Activated CD8-positive, alpha-beta memory T cell treated with anti-CD3 and anti-CD28 coated beads, Interleukin-2, amount 50 U/mL, for 24 hours (primary cell): ENCODE results near the gene APLNR.

ENCODE experiments used
- DNase-seq: peaks from one replicate; pipeline ENCODE4 v3.0.0-alpha.2; 2020; ENCODE audit errors: extremely low read depth

Gene APLNR

DNA sequence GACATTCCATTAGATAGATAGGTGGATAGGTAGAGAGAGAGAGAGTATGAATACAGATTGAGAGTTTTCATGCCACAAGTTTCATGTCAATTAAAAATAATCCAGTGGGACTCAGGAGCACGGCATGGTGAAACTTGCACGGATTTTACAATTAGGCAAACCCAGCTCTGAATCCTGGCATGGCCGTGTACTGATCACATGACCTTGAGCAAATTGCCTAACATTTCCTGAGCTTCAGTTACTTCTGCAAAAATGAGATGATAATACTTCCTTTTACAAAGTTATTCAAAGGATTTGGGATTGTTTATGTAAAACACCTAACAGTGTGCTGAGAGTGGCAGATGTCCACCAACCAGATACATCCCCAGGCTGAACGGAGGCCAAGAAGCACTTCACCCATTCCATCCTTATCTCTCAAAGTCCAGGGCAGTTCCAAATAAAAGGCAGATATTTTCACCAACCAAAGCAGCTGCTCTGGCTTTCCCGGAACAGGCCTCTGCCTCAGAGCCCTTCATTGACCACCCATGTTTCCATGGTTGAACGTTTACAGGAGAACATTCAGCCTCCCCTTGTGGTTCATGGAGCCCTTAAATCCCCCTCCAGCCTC is 17.9 kb downstream of the APLNR start:
- DNase-seq: no peak

DNA sequence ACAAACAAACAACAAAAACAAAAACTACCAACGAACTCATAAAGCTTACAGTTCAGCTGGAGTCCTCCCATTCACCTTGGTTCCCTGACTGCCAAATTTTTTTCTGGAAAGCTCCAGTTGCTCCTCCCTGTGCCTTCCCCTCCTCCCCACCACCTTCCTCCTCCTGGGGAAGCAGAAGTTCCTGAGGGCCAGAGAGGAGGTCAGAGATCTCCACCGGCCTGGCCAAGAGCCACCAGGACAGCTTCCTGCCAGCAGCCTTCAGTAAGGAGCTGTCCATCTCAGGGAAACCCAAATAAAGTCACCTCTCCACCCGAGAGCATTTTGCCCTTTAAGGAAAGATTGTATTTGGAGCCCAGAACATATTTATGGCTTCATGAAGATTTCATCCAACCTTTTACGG is 20.0 kb downstream of the APLNR start:
- DNase-seq: no peak

DNA sequence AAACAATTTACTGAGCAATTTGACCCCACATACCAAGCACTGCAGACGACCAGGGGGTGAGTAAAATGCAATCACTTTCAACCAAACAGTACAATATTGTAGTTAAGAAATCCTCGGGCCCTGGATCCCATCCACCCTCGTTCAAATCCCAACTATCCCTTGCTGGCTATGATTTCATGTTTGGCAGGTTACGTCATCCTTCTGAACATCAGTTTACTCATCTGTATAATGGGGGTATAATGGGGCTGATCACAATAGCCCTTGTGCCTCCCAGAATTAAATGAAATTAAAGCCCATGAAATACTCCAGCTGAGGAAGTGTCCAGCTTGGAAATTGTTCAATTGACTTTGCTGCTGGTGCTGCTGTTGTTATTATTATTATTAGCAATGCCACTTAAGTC is 20.6 kb downstream of the APLNR start:
- DNase-seq: no peak

DNA sequence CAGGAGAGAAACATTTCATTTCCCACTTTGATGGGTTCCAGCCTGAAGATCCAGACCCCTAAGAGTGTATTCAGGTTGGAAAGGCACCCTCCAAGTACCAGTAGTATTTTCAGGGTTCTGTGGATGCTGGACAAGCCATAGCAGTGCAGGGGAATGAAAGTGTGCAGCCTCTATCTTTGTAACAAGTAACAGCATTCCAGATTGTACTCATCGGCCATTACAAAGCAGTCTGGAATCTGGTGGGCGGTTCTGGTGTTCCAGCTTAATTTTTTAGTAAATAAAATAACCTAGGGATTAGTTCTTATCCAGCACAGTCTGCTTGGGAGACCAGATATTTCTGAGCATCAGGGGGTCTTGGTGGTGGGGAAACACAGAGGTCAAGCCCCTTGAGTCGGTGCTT is 22.6 kb downstream of the APLNR start:
- no peak for DNase-seq

DNA sequence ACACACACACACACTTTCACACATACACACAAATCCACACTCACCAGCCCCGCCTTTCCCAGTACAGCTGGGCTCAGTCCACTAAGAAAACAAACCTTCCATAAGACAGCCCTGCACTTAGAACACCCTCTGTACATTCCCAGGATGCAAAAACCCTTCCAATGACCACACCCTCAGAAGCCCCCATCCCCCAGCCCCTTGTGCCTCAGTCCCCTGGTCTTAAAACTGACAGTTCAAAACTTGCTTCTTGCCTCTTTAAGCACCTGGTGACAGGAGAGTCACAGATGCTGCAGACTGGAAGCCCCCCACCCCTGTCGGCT is 23.0 kb downstream of the APLNR start:
- no peak for DNase-seq

DNA sequence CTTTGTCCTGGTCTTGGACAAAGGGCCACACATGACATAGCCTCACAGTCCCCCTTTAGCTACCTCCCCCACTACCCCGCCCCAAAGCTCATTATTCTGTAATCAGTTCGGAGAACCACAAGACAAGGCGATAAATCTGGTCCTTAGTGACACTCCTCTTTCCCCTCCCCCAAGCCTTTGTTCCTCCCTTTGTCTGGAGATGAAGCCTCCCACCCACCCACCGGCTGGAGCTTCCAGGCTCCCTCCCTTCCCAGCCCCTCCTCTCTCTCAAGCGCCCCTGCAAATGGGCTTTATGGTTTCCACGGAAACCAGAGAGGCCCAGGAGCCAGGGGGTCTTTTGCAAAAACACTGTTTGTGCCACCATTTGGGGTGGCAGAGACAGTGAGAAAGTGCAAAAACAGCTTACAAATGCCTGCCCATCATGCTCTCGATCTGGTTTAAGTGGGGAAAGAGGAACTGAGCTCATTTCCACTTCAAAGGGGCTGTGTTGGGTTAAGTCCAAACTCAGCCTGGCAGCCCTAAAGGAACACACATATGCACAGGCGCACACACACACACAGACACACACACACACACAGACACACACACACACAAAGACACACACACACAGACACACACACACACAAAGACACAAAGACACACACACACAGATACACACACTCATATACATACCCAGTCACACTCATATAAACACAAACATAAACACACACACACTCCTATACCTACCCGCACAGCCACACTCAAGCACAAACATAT is 23.5 kb downstream of the APLNR start:
- no peak for DNase-seq

DNA sequence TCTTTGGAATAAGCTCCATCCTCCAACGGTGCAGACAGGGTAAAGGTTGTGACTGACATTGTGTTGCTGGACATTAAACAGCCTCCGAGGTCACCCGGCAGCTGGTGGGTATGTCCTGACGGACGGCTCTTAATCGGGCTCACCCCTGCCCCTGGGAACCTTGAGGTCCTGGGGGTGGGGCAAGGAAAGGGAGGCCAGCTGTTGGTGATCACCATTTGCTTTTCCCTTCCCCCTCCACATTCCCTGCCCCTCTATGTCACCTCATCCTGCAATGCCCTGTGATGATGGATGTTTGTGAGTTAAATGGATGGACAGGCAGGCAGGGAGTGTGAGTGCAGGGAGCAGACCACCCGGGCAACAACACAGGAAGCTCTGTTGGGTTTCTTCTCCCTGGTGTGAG is 26.3 kb downstream of the APLNR start:
- DNase-seq: no peak

DNA sequence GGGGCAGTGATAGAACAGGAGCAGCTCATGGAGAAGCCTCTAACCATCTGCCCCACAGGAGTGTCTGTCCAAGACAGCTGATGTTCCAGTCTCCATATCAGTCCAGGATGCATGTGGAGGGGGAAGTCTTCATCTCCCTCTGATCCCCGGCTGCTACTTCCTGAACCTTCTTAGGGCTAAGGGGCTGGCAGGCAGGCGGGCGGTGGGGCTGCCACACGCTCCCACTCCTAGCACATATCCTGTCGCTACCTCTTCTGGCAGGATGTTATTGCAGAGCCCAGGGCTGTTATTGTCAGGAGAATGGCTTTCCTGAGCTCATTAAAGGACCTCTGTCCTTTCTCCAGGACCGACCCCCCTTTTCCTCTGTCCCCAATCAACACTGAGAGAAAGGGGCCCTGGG is 29.9 kb downstream of the APLNR start:
- DNase-seq: no peak

DNA sequence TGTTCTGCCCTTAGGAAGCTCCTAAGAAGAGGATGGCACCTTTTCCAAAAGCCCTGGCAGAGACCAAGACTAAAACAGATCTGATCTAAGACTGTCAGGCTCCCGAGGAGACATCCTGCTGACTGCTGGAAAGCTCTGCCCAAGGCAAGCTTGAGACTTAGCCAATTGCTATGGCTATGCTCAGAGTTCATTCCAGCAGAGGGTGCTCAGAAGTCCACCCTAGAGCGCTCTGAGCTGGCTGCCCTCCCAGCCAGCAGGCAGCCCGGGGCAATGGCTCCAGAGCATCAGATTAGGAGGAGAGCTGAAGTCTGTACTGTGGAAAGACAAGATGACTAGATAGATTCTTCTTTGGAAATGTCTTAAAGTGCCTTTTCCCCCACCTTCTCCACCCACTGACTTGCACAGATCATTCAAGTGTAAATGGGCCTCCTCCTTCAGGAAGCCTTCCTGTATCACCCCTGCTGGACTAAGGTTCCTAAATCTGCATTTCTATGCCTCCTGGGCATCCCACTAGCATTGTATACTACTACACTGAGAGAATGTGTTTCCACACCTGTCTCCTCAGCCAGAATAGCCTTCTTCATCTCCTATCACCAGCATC is 31.9 kb downstream of the APLNR start:
- no peak for DNase-seq

DNA sequence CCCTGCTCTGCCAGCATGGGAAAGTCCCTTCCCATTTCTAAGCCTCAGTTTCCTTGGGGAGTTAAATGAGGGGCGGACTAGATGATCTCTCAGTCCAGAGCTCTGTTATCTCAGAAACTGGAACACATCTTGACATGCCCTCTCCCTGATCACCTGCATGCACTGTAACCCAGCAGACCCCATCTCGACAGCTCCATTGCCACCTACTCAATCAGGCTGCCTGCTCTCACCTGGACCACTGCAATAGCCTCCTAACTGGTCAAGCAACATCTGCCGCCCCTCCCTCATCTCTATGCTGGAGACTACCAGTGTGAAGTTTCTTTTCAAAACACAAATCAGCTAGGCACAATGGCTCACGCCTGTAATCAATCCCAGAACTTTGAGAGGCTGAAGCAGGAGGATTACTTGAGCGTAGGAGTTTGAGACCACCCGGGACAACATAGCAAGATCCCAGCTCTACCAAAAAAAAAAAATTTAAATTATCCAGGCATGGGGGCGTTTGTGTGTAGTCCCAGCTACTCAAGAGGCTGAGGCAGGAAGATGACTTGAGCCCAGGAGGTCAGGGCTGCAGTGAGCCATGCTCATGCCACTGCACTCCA is 33.1 kb downstream of the APLNR start:
- no peak for DNase-seq

DNA sequence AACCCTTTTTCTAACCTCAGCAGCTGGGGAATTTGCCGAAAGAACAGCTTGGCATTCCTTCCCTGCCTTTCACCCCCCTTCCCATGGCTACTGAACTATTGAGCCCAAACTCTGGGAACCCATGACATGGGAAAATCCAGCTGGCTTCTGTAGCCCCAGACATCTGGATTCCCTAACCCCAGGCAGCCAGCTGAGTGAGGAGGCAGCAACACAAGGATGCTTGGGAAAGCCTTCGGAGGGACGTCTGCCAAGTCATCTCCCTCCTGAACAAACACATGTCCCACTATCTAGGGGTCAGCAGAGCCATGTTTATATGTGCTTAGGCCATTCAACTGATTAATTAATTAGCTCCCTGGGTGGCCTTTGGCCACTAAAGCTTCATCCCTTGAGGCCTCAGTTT is 33.7 kb downstream of the APLNR start:
- no peak for DNase-seq

DNA sequence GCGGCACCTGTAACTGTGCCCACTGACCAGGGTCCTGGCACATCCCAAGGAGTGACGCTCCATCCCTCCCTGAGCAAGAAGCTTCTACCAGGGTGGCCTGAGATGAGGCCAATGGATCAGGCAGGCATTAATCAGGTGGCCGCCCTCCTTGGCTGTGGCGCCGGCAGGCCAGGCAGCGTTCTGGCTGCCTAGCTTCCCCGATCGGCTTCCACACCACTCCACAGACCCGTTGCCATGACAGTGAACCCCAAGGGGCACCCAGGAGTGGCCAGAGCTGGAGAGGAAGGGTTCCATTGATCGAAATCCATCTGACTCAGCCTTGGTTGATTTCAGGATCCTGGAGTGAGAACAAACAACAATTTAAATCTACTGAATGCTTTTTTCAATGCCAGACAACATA is 34.8 kb downstream of the APLNR start:
- DNase-seq: no peak

DNA sequence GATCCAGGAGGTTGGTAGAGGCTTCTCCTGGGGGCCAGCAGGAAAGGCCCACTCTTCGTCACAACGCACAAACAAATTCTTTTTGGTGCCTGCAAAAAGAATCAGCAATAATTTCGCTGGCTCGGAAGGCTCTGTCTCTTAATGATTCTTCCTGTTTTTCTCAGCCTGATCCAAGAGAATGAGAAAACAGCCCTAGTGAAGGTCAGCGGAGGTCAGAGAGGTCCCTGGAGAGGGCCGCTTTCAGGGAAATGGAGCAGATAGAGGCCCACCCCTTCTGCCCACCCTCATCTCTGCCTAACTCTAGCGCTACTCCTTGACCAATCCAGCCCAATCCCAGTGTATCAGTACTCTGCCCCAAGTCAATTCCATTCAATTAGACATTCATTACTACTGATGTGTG is 36.1 kb downstream of the APLNR start:
- DNase-seq: no peak

DNA sequence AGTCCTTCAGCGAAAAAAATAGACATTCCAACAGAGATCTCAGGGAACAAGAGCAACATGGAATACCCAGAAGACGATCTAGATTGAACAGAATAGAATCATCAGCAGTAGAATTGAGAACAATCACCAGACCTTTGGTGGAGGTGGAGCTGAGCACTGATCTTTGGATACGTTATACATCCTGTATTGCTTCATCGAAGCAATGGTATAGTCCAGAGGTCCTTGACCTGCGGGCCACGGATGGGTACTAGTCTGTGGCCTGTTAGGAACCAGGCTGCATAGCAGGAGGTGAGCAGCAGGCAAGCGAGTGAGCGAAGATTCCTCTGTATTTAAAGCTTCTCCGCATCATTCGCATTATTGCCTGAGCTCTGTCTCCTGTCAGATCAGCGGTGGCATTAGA is 37.7 kb downstream of the APLNR start:
- DNase-seq: no peak

DNA sequence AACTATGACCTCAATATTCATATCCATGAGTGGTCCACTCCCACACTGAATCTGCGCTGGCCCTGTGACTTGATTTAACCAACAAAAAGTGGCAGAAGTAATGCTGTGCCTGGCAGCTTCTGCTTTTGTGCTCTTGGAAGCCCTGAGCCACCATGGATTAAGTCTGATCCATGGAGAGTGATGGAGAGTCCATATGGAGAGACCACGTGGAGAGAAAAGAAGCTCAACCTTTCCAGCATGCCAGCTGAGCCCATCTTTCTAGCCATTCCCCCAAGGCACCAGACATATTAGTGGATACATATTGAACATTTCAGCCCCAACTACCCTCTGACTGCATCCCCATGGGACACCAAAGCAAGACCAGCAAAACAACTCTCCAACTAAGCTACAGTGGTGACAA is 39.3 kb downstream of the APLNR start:
- no peak for DNase-seq

DNA sequence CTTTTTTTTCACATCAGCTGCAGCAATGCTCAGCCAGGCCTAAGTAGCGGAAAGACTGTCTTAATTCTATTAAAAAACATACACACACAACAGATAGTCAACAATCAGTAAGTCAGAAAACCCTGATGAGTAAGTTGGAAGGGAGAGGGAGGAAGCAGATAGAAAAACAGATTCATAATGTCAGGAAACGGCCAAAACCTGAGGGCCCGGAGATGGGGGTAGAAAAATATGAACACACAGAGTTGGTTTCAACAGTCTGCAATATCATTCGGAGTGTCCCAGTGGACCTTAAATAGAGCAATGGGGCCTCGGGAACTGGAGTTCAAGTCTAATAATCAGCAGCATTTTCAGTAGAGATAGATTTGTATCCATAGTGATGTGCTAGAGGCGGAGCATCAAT is 40.5 kb downstream of the APLNR start:
- DNase-seq: no peak

DNA sequence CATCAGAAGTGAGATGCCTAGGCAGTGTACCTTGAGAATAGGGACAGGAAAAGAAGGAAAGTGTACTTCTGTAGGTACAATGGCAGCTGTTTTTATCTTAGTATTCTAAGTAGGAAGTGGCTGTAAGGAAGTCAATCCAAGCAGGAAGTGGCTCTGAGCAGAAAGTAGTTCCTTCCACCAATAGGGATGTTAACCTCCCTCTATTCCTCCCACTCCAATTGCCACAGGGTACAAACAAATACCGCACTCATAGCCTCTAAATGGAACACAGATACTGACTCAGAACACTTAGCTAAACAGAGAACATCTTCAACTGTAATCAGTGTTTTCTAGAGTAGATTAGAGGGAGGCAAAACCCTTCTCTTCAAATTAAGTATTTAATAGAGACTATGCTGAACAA is 44.7 kb downstream of the APLNR start:
- DNase-seq: no peak

DNA sequence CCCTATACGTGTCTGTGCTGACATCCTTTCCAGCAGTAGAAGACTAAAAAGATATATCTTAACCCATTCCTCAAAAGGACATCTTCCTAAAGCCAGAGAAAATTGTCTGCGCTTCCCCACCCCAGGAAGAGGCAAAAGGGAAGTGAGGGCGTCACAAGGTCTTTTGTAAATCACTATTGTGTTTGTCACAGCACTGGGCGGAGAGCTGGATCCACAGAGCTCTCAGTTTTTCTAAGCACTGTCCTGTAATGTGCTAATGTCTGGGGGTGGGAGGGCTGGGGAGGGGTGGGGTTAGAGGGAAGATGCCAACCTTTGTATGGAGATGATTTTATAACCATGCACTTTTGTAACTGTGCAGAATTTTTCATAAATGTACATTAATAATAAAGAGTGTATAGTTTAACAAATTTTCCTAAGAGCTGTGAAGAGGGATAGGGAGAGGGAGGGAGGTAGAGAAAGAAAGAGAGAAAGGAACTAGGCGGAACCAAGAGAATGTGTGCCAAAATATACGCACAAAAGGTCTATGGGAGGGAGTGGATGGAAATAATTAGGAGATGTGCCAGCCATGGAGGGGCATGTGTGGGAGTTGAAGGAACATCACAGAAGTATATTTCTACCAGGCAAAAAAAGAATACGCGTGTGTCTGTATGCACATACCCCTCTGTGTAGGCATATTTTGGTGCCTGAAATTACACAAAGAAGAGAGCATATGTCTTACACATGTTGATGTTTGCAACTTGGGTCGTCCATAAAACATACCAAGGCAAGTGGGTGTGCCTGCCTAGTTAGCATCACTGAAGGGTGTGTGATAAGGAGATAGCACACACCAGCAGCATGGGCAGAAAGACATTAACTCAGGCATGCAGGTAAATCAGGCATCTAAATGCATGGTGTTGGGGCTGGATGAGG is 45.5 kb downstream of the APLNR start:
- no peak for DNase-seq

DNA sequence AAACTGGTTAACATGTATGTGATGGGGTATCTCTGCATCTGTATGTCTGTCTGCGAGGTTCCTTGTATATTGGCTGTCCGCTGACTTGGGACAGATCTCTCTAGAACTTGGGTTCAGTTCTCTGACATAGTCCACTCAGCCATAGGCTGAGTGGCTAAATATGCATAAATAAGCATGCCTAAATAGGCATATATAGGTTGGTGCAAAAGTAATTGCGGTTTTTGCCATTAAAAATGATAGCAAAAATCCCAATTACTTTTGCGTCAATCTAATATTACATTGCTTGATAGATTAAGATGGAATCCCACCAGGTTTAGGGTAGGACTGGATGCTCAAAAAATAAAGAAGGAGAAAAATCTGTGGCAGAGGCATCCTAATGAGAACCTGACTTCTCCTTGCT is 46.5 kb downstream of the APLNR start:
- DNase-seq: no peak
